Eye (tissue), 1 donor: ENCODE data around the gene SRBD1.

ENCODE experiments used
- DNase-seq: peaks from one replicate; pipeline ENCODE4 v3.0.0-alpha.2; 2015

Gene SRBD1

DNA sequence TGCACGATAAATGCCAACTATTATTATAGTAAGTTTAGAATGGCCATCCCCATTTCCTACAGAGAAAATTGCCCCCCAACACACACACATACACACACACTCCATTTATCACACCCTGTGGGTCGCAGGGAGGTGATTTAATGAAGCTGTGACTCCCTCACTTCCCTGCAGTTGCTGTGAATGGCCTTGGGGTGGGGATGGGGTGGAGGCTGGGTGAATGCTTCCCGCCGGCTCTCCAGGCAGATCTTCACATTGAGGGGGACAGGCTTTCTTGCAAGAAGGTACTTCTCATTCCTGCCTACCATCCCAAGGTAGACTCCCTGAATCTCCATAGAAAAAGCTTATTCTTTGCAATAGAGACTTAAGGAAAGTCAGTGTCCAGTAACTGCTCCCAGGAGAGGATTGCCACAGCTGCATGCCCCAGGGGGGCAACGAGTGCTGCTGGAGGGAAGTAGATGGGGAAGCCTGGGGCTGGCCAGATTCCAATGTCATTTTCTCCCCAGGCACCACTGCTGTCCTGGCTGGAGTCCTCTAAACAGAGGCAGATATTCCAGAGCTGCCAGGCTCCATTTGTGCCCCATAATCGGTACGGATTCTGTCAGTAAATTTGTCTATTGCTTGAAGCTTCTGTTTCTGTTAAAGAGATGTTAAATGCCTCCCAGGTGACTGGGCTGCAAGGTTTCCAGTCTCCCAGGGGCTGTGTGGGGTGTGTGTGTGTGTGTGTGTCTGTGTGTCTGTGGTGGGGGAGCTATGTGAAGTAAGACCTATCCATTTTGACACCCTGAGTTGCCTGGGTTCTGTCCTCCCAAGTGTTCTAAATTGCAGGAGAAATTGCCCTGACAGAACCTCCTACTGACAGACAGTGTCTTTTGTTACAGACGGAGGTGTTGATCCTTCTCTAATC lies 265.5 kb downstream of the SRBD1 start:
- DNase-seq, result peak; percentile 6

DNA sequence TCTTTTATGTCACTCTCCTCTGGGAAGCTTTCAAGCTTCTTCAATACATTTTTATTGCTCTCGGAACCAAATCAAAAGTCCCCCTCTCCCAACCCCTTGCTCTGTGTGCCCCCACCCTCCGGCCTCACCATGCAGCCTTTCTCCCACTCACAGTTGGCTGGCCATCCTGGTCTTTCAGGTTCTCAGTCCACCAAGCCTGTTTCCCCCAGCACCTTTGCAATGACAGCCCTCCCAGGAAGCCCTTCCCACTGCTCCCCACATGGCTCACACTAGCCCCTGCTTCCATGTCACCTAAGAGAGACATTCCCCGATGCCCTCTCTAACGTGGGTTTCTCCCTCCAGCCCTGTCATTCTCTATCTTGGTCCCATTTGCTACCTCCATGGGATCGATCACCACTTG lies 266.6 kb downstream of the SRBD1 start:
- no peak for DNase-seq

DNA sequence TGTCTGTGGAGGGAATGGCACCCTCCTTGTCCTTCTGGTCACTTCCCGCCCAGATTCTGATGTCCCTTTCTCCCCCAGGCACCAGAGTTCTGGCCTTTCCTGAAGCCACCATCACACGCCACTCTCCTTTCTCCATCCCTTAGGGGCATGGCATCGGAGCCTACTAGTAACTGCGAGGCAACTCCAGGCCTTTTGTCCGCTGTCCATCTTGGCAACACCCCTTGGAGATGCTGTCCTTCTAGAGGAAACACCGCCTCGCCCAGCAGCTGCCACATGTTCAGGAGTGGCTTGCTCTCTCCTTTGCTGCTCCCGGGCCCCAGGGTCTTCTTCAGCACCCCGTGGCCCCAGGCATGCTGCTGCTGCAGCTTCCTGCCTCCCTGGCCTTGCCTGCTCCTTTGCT lies 267.0 kb downstream of the SRBD1 start:
- no peak for DNase-seq

DNA sequence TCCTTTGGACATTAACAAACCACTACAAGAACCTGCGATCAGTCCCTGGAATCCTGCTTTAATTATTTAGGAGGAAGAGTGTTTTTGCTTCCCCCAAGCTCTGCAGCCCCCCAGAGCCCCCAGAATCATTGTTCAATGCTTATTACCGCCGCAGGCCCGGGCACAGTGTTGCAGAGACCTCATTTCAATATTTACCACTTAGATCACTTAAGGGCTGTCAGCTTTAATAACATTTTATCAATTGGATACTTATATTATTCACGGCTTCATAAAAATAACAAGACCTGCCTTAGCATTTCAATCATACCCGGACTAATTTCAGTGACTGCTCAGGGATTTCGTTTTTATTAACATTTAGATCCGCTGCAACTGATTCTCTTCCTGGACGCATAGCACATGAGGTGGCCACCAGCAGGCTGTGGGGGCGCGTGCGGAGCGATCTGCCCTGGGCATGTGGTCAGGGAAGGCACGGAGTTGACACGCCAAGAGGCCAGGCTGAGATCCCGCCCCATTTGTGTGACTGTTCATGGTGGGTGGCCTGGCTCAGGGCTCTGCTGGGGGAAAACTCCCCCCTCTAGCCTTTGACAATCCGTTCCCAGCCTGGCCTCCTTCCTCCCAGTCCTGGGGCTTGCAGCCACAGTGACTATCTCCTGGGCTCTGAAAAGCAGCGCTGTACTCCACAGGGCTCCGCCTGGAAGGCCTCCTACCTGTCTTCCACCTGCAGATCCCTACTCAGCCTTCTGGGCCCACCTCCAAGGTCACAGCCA lies 267.6 kb downstream of the SRBD1 start:
- DNase-seq, result peak; percentile 66

DNA sequence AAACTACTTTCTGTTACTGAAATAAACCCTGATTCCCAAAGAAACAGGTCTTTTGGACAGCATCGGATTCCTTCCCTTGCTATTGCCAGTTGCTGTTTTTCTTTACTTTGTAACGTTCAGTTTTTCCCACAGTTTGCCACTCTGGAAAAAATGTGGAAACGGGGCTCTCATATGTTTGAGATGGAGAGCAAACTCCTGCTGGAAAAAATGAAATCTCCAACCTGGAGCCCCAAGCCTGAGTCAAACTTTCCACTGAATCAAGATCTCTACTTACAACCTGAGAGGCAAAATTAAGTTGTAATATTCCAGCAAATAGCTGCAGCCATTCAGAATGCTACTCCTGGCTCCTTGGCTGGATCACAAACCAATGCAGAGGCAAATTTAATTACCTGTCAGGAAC lies 270.7 kb downstream of the SRBD1 start:
- no peak for DNase-seq

DNA sequence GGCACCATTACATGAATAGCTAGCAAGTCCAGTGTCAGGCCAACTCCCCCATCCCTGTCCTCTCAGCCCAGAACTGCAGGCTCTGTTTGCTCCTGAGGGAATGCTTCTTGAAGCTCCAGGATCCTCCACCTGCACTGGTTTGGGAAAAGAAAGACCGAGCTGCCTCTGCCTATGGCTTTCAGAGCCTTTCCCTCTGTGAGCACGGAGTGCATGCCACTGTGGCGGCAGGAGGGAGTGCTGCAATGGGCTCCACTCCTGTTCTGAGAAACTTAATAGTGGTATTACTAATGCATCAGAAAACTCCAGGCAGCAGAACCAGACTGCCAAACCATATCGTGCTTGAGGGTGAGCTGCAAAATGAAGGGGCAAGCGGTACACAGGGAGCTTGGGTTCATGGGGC lies 271.8 kb downstream of the SRBD1 start:
- DNase-seq, result no peak
